HG03108 (cell line): ENCODE measurements around the gene KRTAP19-8.
A peak's percentile ranks its signal among the peaks of the same experiment; 100 is the strongest.

Experiments used
- ATAC-seq: cut with Tn5 transposase; IDR thresholded peaks from one replicate; pipeline ENCODE4 v1.9.1; 2021; ENCODE audit warnings: moderate library complexity; ENCODE audit not compliant: unreplicated experiment

The KRTAP19-8 gene

GRCh38 chr21:31038376-31038775 lies at the start of gene KRTAP19-8:
Gene KRTAP19-8 (minus strand): TSS chr21:31038476. CDS start chr21:31038443, 33 bp downstream.
- no peak for ATAC-seq

- no peak for ATAC-seq
Measured at GRCh38 chr21:31087639-31088473, 49.6 kb upstream of the KRTAP19-8 start.

- no peak for ATAC-seq
Measured at GRCh38 chr21:31084689-31085088, 46.4 kb upstream of the KRTAP19-8 start.

- ATAC-seq = peak; percentile 62
Measured at GRCh38 chr21:31078796-31079195, 40.5 kb upstream of the KRTAP19-8 start.

- peak; percentile 37 for ATAC-seq
Measured at GRCh38 chr21:31078216-31078615, 39.9 kb upstream of the KRTAP19-8 start.

GRCh38 chr21:31075848-31076247 lies 37.6 kb upstream of the KRTAP19-8 start:
- no peak for ATAC-seq

GRCh38 chr21:31072533-31072932 lies 34.3 kb upstream of the KRTAP19-8 start:
- ATAC-seq = no peak

- peak; percentile 64 for ATAC-seq
Measured at GRCh38 chr21:31064803-31065202, 26.5 kb upstream of the KRTAP19-8 start.

GRCh38 chr21:31052489-31053142 lies 14.3 kb upstream of the KRTAP19-8 start:
- no peak for ATAC-seq

GRCh38 chr21:31050577-31051157 lies 12.4 kb upstream of the KRTAP19-8 start:
- ATAC-seq = no peak

GRCh38 chr21:31045841-31046240 lies 7.6 kb upstream of the KRTAP19-8 start:
- ATAC-seq = no peak

GRCh38 chr21:31043471-31043870 lies 5.2 kb upstream of the KRTAP19-8 start:
- no peak for ATAC-seq

GRCh38 chr21:31042080-31042464 lies 3.8 kb upstream of the KRTAP19-8 start:
- ATAC-seq = no peak

- no peak for ATAC-seq
Measured at GRCh38 chr21:31041295-31042079, 3.2 kb upstream of the KRTAP19-8 start.

GRCh38 chr21:31034378-31034777 lies 3.9 kb downstream of the KRTAP19-8 start:
- no peak for ATAC-seq

GRCh38 chr21:31030367-31031106 lies 7.7 kb downstream of the KRTAP19-8 start:
- peak; percentile 94 for ATAC-seq

GRCh38 chr21:31023680-31024079 lies 14.6 kb downstream of the KRTAP19-8 start:
- no peak for ATAC-seq

- ATAC-seq = no peak
Measured at GRCh38 chr21:31022306-31022705, 16.0 kb downstream of the KRTAP19-8 start.

GRCh38 chr21:31018232-31018631 lies 20.0 kb downstream of the KRTAP19-8 start:
- no peak for ATAC-seq

GRCh38 chr21:31014891-31015290 lies 23.4 kb downstream of the KRTAP19-8 start:
- ATAC-seq = no peak
